IMR-90 (cell line): Measurements from ENCODE around the gene RNF123. TPM values are rescaled to one million over a fixed set of nuclear protein-coding genes. Genes with fewer than 3 reads are reported as not detected.
"Not testable (repeated sequence)": the region's sequence is repeated elsewhere in the genome, so short reads cannot be mapped to it uniquely, and the experiment has no call there.

Experiments used
- ATAC-seq: fragments of 200-7000 bp; cut with Tn5 transposase; 2 replicates; pipeline ENCODE4 v1.9.1; 2020; ENCODE audit warnings: low read depth, mild to moderate bottlenecking, moderate library complexity
- BruUV-seq: library from RNA; stranded (reverse); fragments of 400-500 nt; replicated peaks from 2 replicates; lab custom pipeline; 2021; lab: Mats Ljungman, UMichigan
- CTCF ChIA-PET: fragments of 300-600 bp; formaldehyde crosslinking; extraction: SDS; loops from one replicate; lab custom pipeline; 2021; ENCODE audit warnings: antibody characterized with exemption; lab: Yijun Ruan, JAX
- POLR2A ChIA-PET: fragments of 300-600 bp; sonication (Branson Sonifier 250); formaldehyde crosslinking; loops from one replicate; lab custom pipeline; 2022; ENCODE audit warnings: antibody characterized with exemption; ENCODE audit not compliant: unreplicated experiment; lab: Charles Lee
- DNase-seq: peaks from one replicate; pipeline ENCODE4 v3.0.0; 2013
- H2AFZ ChIP-seq: replicated peaks from 2 replicates; pipeline ENCODE3; 2013; ENCODE audit warnings: low read length, mild to moderate bottlenecking; ENCODE audit not compliant: poor library complexity
- H2AK5ac ChIP-seq: 2 replicates; pipeline ENCODE4 v1.6.1; 2013; ENCODE audit warnings: low read depth, low read length, inconsistent platforms
- H2AK9ac ChIP-seq: replicated peaks from 2 replicates; pipeline ENCODE3; 2013; ENCODE audit warnings: mild to moderate bottlenecking, low read depth, low read length, moderate library complexity; ENCODE audit not compliant: poor library complexity
- H2BK120ac ChIP-seq: 2 replicates; pipeline ENCODE4 v1.6.1; 2013; ENCODE audit warnings: low read depth, low read length, inconsistent platforms
- H2BK15ac ChIP-seq: 3 replicates; pipeline ENCODE4 v1.6.1; 2013; ENCODE audit warnings: low read depth, low read length, inconsistent platforms
- H2BK20ac ChIP-seq: 2 replicates; pipeline ENCODE4 v1.6.1; 2013; ENCODE audit warnings: low read depth, mild to moderate bottlenecking, inconsistent platforms, low read length, moderate library complexity
- H2BK5ac ChIP-seq: 2 replicates; pipeline ENCODE4 v1.6.1; 2013; ENCODE audit warnings: mild to moderate bottlenecking, low read depth, low read length, inconsistent platforms; ENCODE audit not compliant: poor library complexity, severe bottlenecking
- H3K14ac ChIP-seq: replicated peaks from 2 replicates; pipeline ENCODE4 v1.6.1; 2013; ENCODE audit warnings: low read depth, low read length, inconsistent platforms
- H3K18ac ChIP-seq: 2 replicates; pipeline ENCODE4 v1.6.1; 2013; ENCODE audit warnings: low read depth, low read length, control low read depth
- H3K23ac ChIP-seq: 2 replicates; pipeline ENCODE4 v1.6.1; 2013; ENCODE audit warnings: low read depth, low read length, inconsistent platforms
- H3K27ac ChIP-seq: 2 replicates; pipeline ENCODE4 v1.5.1; 2013; ENCODE audit warnings: mild to moderate bottlenecking, control low read depth, low read length; ENCODE audit not compliant: insufficient read depth
- H3K27me3 ChIP-seq: 2 replicates; pipeline ENCODE4 v1.6.1; 2013; ENCODE audit warnings: low read length; ENCODE audit not compliant: control insufficient read depth, insufficient read depth
- H3K36me3 ChIP-seq: 2 replicates; pipeline ENCODE4 v1.6.1; 2013; ENCODE audit warnings: low read length, mixed read lengths; ENCODE audit not compliant: control insufficient read depth, insufficient read depth
- H3K4ac ChIP-seq: 2 replicates; pipeline ENCODE4 v1.6.1; 2013; ENCODE audit warnings: low read depth, low read length, inconsistent platforms
- H3K4me1 ChIP-seq: 2 replicates; pipeline ENCODE4 v1.6.1; 2013; ENCODE audit warnings: low read length, mixed read lengths; ENCODE audit not compliant: control insufficient read depth, insufficient read depth
- H3K4me2 ChIP-seq: 2 replicates; pipeline ENCODE4 v1.6.1; 2013; ENCODE audit warnings: low read depth, mild to moderate bottlenecking, control low read depth, low read length, moderate library complexity
- H3K4me3 ChIP-seq: 2 replicates; pipeline ENCODE4 v1.5.1; 2013; ENCODE audit warnings: low read depth, mild to moderate bottlenecking, control low read depth, low read length, moderate library complexity; ENCODE audit not compliant: insufficient read depth
- H3K56ac ChIP-seq: 2 replicates; pipeline ENCODE4 v1.6.1; 2013; ENCODE audit warnings: low read length, inconsistent platforms; ENCODE audit not compliant: insufficient read depth; ENCODE audit errors: extremely low read depth
- H3K79me1 ChIP-seq, 2 experiments: 2 replicates each; pipeline ENCODE4 v1.6.1; 2013; ENCODE audit warnings: low read length in 2 of 2, inconsistent platforms in 1 of 2, low read depth in 1 of 2
- H3K9ac ChIP-seq: 2 replicates; pipeline ENCODE4 v1.6.1; 2013; ENCODE audit warnings: low read depth, low read length, control low read depth
- H3K9me1 ChIP-seq: 2 replicates; pipeline ENCODE4 v1.6.1; 2013; ENCODE audit warnings: low read length, inconsistent platforms; ENCODE audit not compliant: insufficient read depth
- H3K9me3 ChIP-seq: 2 replicates; pipeline ENCODE4 v1.6.1; 2013; ENCODE audit warnings: low read length; ENCODE audit not compliant: control insufficient read depth, insufficient read depth
- H4K20me1 ChIP-seq: 2 replicates; pipeline ENCODE4 v1.6.1; 2013; ENCODE audit warnings: low read length, inconsistent platforms; ENCODE audit not compliant: insufficient read depth
- H4K5ac ChIP-seq: 2 replicates; pipeline ENCODE4 v1.6.1; 2013; ENCODE audit warnings: mild to moderate bottlenecking, low read depth, low read length, control low read depth
- H4K8ac ChIP-seq, 2 experiments: 2 replicates each; pipeline ENCODE4 v1.6.1; 2013; ENCODE audit warnings: low read depth in 2 of 2, low read length in 2 of 2, control low read depth in 1 of 2, inconsistent platforms in 1 of 2
- H4K91ac ChIP-seq: 2 replicates; pipeline ENCODE4 v1.6.1; 2013; ENCODE audit warnings: low read depth, low read length, inconsistent platforms; ENCODE audit not compliant: insufficient read depth
- WGBS, 2 experiments: methylation state at CpG; one replicate each; pipeline versions ENCODE4 v1.1.5 to v1.1.7; 2013; ENCODE audit warnings: missing lambda C conversion rate in 2 of 2; ENCODE audit not compliant: insufficient read length in 1 of 2; ENCODE audit errors: extremely low coverage in 2 of 2; 5-methylcytosine and 5-hydroxymethylcytosine counted together
- dilution Hi-C: fragments of 300-500 bp; cut with HindIII; formaldehyde crosslinking; loops from one replicate; pipeline ENCODE4 v1.14.3; 2018; ENCODE audit warnings: low sequenced_read_pairs; ENCODE audit not compliant: unreplicated experiment
- in situ Hi-C: fragments of 300-500 bp; cut with MboI; formaldehyde crosslinking; loops from 3 replicates; pipeline ENCODE4 v1.14.3; 2019; ENCODE audit warnings: low sequenced_read_pairs, inconsistent platforms, mixed read lengths
- intact Hi-C: fragments of 100-400 bp; cut with micrococcal nuclease; formaldehyde crosslinking; loops from 2 replicates; pipeline ENCODE4 v1.10.0; 2022
- polyA plus RNA-seq, 3 experiments: library from polyadenylated mRNA; depleted of rRNA; stranded (reverse); fragments of >200 nt; gene quantifications; 2 replicates each; pipeline ENCODE4 v1.2.3, GENCODE V29; 2012; ENCODE audit warnings: low replicate concordance in 1 of 3
- total RNA-seq: library from RNA; depleted of rRNA; stranded (reverse); fragments of >200 nt; gene quantifications from 2 replicates; pipeline ENCODE4 v1.2.3, GENCODE V29; 2012

The RNF123 gene
- total and polyA plus RNA-seq, 2 of the 4 experiments (the other 2 are of a cell fraction), result 13.4 to 37.7 TPM

GRCh38 chr3:49686769-49687423 lies 2.5 kb upstream of the RNF123 start:
- H2BK120ac ChIP-seq, H4K20me1 ChIP-seq, H3K23ac ChIP-seq, H3K4ac ChIP-seq, H3K18ac ChIP-seq, H3K27ac ChIP-seq, H2BK15ac ChIP-seq, H4K91ac ChIP-seq, H2BK5ac ChIP-seq, H2AK9ac ChIP-seq, POLR2A ChIA-PET, H3K9ac ChIP-seq, BruUV-seq, dilution Hi-C loops, H3K14ac ChIP-seq, H2BK20ac ChIP-seq, H3K9me1 ChIP-seq, in situ Hi-C loops, H3K4me1 ChIP-seq, H2AFZ ChIP-seq, CTCF ChIA-PET, H3K9me3 ChIP-seq, intact Hi-C loops, H3K27me3 ChIP-seq, H3K56ac ChIP-seq, H2AK5ac ChIP-seq: not testable (repeated sequence)
- ATAC-seq (peak; percentile 48), DNase-seq (peak; percentile 11)
- Histone ChIP-seq H3K4me3 (peak overlapping the region; percentile 25; the same call in 1 of the 2 replicates), H3K4me2 (peak overlapping the region; percentile 51), H3K79me1 (peaks cover 0 to 23% of the 10 kb centered on the region in 2 experiments; a peak in 2 of 4 replicates), H4K8ac (peak overlapping the region; percentile 16 to 78; a peak in 2 of 4 replicates), H3K36me3 (peaks cover 23% of the 10 kb centered on the region), H4K5ac (peak overlapping the region; percentile 9; the same call in 1 of the 2 replicates)
- WGBS, 2 experiments, result 23% methylated on average over 7 of the region's 44 CpGs; no CpG with 5 or more reads in 1 of the 2 experiments

DNA sequence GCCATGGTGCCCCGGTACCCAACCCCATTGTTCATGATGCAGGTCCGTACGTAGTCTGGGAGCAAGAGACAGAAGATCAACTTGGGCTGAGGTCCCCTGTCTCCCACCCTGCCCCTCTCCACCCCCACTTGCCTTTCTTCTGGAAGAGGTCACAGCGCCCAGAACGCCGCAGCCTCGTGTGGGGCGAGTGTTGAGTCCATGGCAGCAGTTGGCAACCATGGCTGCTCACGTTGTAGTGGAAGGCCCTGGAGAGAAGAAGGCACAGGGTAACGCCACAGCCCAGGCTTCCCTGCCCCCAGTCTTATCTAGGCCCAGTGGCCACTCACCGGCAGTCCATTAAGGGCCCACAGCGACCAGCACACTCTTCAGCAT lies 1.9 kb upstream of the RNF123 start:
- in situ Hi-C loops, POLR2A ChIA-PET: not testable (repeated sequence)

More for the DNA sequence above, 1.9 kb upstream of the RNF123 start:
- H3K36me3 ChIP-seq, result peaks cover 19% of the 10 kb centered on the region
- peak overlapping the region in 1 of 2 experiments; percentile 78; a peak in 1 of 4 replicates for H4K8ac ChIP-seq
- H2AFZ ChIP-seq, H3K4me1 ChIP-seq, H2AK5ac ChIP-seq, BruUV-seq, ATAC-seq, H3K23ac ChIP-seq, H3K27ac ChIP-seq, H3K4me2 ChIP-seq, DNase-seq, H3K27me3 ChIP-seq, H3K18ac ChIP-seq, H3K9ac ChIP-seq, H3K14ac ChIP-seq, H2BK20ac ChIP-seq, H2BK5ac ChIP-seq, H3K9me3 ChIP-seq, H3K4me3 ChIP-seq, CTCF ChIA-PET, intact Hi-C loops, H4K20me1 ChIP-seq, H2BK15ac ChIP-seq, H2BK120ac ChIP-seq, H2AK9ac ChIP-seq, H3K4ac ChIP-seq, H3K9me1 ChIP-seq, H4K5ac ChIP-seq, H3K56ac ChIP-seq, dilution Hi-C loops, H4K91ac ChIP-seq: not testable (repeated sequence)
- H3K79me1 ChIP-seq, result peaks cover 0 to 23% of the 10 kb centered on the region in 2 experiments; a peak in 2 of 4 replicates
- whole genome bisulfite sequencing, 2 experiments, result no CpG with 5 or more reads among the region's 12 CpGs
